ENCODE measurements around the gene B4GAT1. TPM values are rescaled to one million over a fixed set of nuclear protein-coding genes. Genes with fewer than 3 reads are reported as not detected.

Gene B4GAT1
- total RNA-seq, 1 experiment from 2014 or later: 50.5 TPM

- DNase-seq (ENCODE audit: low read depth): no peak
Measured at GRCh38 chr11:66309475-66309874, 38.0 kb downstream of the B4GAT1 start.

GRCh38 chr11:66302656-66303055, 44.8 kb downstream of the B4GAT1 start:
- no peak for DNase-seq (ENCODE audit: low read depth)

DNA sequence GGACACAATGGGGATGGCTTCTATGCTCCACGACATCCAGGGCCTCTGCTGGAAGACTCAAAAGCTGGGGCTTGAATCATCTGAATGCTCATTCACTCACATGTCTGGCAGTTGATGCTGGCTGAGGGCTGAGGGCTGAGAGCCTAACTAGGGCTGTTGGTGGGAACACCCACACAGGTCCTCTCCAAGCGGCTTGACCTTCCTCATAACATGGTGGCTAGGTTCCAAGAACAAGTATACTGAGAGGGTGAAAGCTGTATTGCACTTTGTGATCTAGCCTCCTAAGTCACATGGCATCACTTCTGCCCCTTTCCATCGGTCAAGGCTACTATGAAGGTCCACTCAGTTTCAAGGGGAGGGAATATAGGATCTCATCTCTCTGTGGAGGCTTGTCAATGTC, 48.2 kb downstream of the B4GAT1 start:
- no peak for DNase-seq (ENCODE audit: low read depth)

GRCh38 chr11:66297610-66298009, 49.8 kb downstream of the B4GAT1 start:
- no peak for DNase-seq (ENCODE audit: low read depth)

Other genes with a start within 250 kb of the B4GAT1 start
- gene KLC2, start 89.9 kb downstream of the B4GAT1 start, total RNA-seq (2014; rRNA removed; shearing (Covaris generic)): 9.9 and 11.2 TPM in 2 replicates
- gene RAB1B, start 79.0 kb downstream of the B4GAT1 start, total RNA-seq (2014; rRNA removed; shearing (Covaris generic)): 146 and 161 TPM in 2 replicates
- gene CNIH2, start 69.5 kb downstream of the B4GAT1 start, total RNA-seq (2014; rRNA removed; shearing (Covaris generic)): 6.0 and 9.3 TPM in 2 replicates
- gene YIF1A, start 58.5 kb downstream of the B4GAT1 start, total RNA-seq (2014; rRNA removed; shearing (Covaris generic)): 119 and 167 TPM in 2 replicates
- 0.39 TPM in 1 of 2 replicates, not detected in the other for gene TMEM151A, start 55.7 kb downstream of the B4GAT1 start, total RNA-seq (2014; rRNA removed; shearing (Covaris generic))
- gene CD248, start 30.6 kb downstream of the B4GAT1 start, total RNA-seq (2014; rRNA removed; shearing (Covaris generic)): not detected in 2 replicates
- gene RIN1, start 11.2 kb downstream of the B4GAT1 start, total RNA-seq (2014; rRNA removed; shearing (Covaris generic)): 28.0 and 38.8 TPM in 2 replicates
- 91.7 and 92.6 TPM in 2 replicates for gene BRMS1, start 2.5 kb downstream of the B4GAT1 start, total RNA-seq (2014; rRNA removed; shearing (Covaris generic))
- gene SLC29A2, start 24.1 kb upstream of the B4GAT1 start, total RNA-seq (2014; rRNA removed; shearing (Covaris generic)): 0.39 and 1.4 TPM in 2 replicates
- not detected in 2 replicates for gene NPAS4, start 73.4 kb upstream of the B4GAT1 start, total RNA-seq (2014; rRNA removed; shearing (Covaris generic))
- 67.6 and 74.4 TPM in 2 replicates for gene MRPL11, start 91.2 kb upstream of the B4GAT1 start, total RNA-seq (2014; rRNA removed; shearing (Covaris generic))
- 6.6 TPM in 2 replicates for gene PELI3, start 119.3 kb upstream of the B4GAT1 start, total RNA-seq (2014; rRNA removed; shearing (Covaris generic))
- gene DPP3, start 132.8 kb upstream of the B4GAT1 start, total RNA-seq (2014; rRNA removed; shearing (Covaris generic)): 36.8 and 46.4 TPM in 2 replicates
- gene BBS1, start 163.0 kb upstream of the B4GAT1 start, total RNA-seq (2014; rRNA removed; shearing (Covaris generic)): 17.5 and 29.6 TPM in 2 replicates
- 7.2 and 10.9 TPM in 2 replicates for gene ZDHHC24, start 198.4 kb upstream of the B4GAT1 start, total RNA-seq (2014; rRNA removed; shearing (Covaris generic))
- under 0.01 TPM in 1 of 2 replicates, not detected in the other for gene ACTN3, start 199.3 kb upstream of the B4GAT1 start, total RNA-seq (2014; rRNA removed; shearing (Covaris generic))
- gene CTSF, start 221.0 kb upstream of the B4GAT1 start, total RNA-seq (2014; rRNA removed; shearing (Covaris generic)): 26.3 and 27.5 TPM in 2 replicates
- 0.10 and 0.84 TPM in 2 replicates for gene CCDC87, start 245.4 kb upstream of the B4GAT1 start, total RNA-seq (2014; rRNA removed; shearing (Covaris generic))
- 28.5 and 33.3 TPM in 2 replicates for gene CCS, start 245.6 kb upstream of the B4GAT1 start, total RNA-seq (2014; rRNA removed; shearing (Covaris generic))